Measurements from ENCODE around the gene VWA8. TPM values are rescaled to one million over a fixed set of nuclear protein-coding genes. Genes with fewer than 3 reads are reported as not detected.

The VWA8 gene
- total RNA-seq, 1 experiment from 2014 or later, result 21.4 TPM

DNA sequence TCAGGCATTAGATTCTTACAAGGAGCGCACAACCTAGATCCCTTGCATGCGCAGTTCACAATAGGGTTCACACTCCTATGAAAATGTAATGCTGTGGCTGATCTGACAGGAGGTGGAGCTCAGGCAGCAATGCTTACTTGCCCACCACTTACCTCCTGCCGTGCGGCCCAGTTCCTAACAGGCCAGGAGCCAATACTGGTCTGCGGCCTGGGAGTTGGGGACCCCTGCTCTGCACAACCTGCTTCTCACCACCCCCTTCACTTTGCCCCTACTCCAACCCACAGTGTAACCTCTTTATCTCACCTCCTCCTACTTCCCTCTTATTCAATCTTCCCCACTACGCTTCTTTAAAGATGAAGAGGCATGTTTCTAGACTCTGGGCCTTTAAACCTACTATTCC, 263.3 kb downstream of the VWA8 start:
- peaks cover 6% of the 10 kb centered on the region for H3K36me3 Mint-ChIP-seq (ENCODE audit: insufficient read depth, unreplicated experiment)
- TF ChIP-seq, protein P1, sequence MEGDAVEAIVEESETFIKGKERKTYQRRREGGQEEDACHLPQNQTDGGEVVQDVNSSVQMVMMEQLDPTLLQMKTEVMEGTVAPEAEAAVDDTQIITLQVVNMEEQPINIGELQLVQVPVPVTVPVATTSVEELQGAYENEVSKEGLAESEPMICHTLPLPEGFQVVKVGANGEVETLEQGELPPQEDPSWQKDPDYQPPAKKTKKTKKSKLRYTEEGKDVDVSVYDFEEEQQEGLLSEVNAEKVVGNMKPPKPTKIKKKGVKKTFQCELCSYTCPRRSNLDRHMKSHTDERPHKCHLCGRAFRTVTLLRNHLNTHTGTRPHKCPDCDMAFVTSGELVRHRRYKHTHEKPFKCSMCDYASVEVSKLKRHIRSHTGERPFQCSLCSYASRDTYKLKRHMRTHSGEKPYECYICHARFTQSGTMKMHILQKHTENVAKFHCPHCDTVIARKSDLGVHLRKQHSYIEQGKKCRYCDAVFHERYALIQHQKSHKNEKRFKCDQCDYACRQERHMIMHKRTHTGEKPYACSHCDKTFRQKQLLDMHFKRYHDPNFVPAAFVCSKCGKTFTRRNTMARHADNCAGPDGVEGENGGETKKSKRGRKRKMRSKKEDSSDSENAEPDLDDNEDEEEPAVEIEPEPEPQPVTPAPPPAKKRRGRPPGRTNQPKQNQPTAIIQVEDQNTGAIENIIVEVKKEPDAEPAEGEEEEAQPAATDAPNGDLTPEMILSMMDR (IDR thresholded peaks at IDR 0.05; ENCODE audit: unreplicated experiment), result no peak
- no peaks in the 10 kb centered on the region for H3K27me3 Mint-ChIP-seq (ENCODE audit: insufficient read depth, unreplicated experiment)
- DNase-seq (ENCODE audit: unreplicated experiment), result no peak
- intact Hi-C loops (cut with micrococcal nuclease), result no loop called here
- no peaks in the 10 kb centered on the region for H3K9me3 Mint-ChIP-seq (ENCODE audit: unreplicated experiment)
- ChIA-PET POLR2A (no interaction called here), CTCF (interaction anchor here (2.1 kb wide), 1 partner anchor 29 kb away, joined by 5 read pairs; no protein-coding TSS in a partner anchor)
- BruUV-seq (replicated peaks), result no TSS peak
- H3K4me3 Mint-ChIP-seq (ENCODE audit: unreplicated experiment), result no peak overlapping the region
- H3K27ac Mint-ChIP-seq (ENCODE audit: low read depth, unreplicated experiment), result no peak overlapping the region
- H3K4me1 Mint-ChIP-seq (ENCODE audit: insufficient read depth, unreplicated experiment), result peaks cover 30% of the 10 kb centered on the region

DNA sequence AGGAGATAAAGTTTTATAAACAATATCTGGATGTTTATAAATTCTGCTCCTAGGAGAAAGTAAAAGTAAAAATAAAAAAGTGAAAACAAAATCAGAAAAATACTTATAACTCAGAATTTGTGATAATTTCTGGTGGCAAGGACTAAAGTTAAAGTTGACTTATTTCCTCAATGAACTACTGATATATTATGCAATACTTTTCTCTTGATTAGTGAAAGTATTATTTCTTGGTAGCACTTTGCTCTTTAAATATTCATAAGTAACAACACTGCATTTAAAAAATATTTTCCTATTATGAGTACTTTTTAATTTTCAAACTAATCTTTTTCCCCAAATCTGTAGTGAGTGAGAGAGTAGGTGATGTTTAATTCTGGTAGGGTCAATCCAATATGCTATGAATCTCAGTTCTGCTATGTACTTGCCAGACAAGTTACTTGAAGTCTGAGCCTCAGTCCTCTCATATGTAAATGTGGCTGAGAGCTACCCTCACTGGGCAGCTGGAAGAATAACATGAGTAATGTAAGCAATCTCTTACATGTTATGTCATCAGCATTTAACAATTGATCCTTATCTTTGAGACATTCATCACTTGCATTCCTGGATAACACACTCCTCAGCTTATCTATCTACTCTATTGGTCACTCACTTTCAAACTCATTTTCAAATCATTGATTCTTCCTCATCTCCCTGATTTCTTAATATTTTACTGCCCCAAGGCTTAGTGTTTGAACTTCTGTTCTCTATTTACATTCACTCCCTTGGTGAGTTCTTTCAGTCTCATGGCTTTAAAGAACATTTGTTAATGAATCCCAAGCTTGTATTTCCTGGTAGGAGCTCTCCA, 264.5 kb downstream of the VWA8 start:
- intact Hi-C loops (cut with micrococcal nuclease), result no loop called here
- Mint-ChIP-seq H3K4me3 (ENCODE audit: unreplicated experiment) (no peak overlapping the region), H3K27ac (ENCODE audit: low read depth, unreplicated experiment) (peak overlapping the region; percentile 1), H3K9me3 (ENCODE audit: unreplicated experiment) (no peaks in the 10 kb centered on the region), H3K4me1 (ENCODE audit: insufficient read depth, unreplicated experiment) (peaks cover 30% of the 10 kb centered on the region), H3K27me3 (ENCODE audit: insufficient read depth, unreplicated experiment) (no peaks in the 10 kb centered on the region), H3K36me3 (ENCODE audit: insufficient read depth, unreplicated experiment) (peaks cover 14% of the 10 kb centered on the region)
- ChIA-PET POLR2A (no interaction called here), CTCF (interaction anchor here (0.6 kb wide), 1 partner anchor 350 kb away, joined by 3 read pairs; no protein-coding TSS in a partner anchor)
- TSS peak; percentile 80 for BruUV-seq (replicated peaks)
- TF ChIP-seq, protein P1 (IDR thresholded peaks at IDR 0.05; ENCODE audit: unreplicated experiment), result no peak
- DNase-seq (ENCODE audit: unreplicated experiment), result peak; percentile 27

DNA sequence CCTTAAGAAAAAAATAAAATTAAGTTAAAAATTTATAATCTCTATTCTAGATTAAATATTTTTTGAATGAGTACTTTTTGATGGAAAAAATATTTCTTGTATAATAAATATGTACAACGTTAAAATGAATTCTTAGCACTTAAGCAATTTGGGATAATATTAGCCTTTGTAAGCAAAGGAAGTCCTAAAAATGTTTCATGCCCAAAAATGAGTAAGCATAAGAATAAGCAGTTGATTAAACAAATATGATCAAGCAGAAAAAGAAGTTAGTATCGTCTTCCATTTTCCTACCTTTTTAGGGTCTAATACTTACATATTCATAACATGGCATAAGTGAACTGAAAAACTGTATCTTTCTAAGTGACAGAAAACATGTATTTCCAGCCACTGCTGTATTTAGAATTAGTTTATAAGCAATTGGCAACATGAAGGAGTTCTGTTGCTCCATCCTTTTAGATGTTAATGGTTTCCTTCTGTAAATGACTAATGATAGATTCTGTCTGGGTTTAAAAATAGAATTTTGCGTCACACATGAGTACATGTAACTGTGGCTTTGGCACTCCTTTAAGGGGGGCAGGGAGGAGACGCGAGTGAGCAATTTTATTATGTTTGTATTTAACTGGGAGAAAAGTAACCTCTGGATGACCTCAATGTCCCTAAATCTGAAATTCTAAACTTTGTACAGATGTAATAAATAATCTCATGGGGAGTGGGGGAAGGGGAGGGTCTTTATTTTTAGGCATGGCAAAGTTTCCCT, 266.2 kb downstream of the VWA8 start:
- Mint-ChIP-seq H3K27ac (ENCODE audit: low read depth, unreplicated experiment) (no peak overlapping the region), H3K9me3 (ENCODE audit: unreplicated experiment) (no peaks in the 10 kb centered on the region), H3K4me1 (ENCODE audit: insufficient read depth, unreplicated experiment) (peaks cover 24% of the 10 kb centered on the region), H3K27me3 (ENCODE audit: insufficient read depth, unreplicated experiment) (no peaks in the 10 kb centered on the region), H3K4me3 (ENCODE audit: unreplicated experiment) (no peak overlapping the region), H3K36me3 (ENCODE audit: insufficient read depth, unreplicated experiment) (peaks cover 27% of the 10 kb centered on the region)
- intact Hi-C loops (cut with micrococcal nuclease), result no loop called here
- CTCF ChIA-PET, result no interaction called here
- peak; percentile 84 for DNase-seq (ENCODE audit: unreplicated experiment)
- POLR2A ChIA-PET, result no interaction called here
- TF ChIP-seq, protein P1 (IDR thresholded peaks at IDR 0.05; ENCODE audit: unreplicated experiment), result no peak
- BruUV-seq (replicated peaks), result no TSS peak

DNA sequence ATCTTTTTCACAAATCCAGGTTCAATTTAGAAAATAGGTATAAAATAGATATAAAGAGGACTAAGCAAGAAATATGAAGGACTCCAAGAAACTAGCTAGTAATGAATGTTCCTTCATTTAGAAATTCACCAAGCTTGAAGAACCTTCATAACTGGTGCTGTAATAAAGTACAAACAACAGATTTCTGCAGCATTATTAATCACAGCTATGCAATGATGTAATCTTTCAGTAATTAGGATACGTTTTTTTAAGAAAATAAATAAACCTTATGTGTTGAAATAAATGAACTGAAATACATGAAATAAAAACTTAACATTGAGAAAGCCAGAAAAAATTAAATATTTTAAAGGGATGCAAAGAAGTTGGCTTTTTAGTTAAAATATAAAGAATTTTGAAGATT, 267.5 kb downstream of the VWA8 start:
- no peak overlapping the region for H3K4me3 Mint-ChIP-seq (ENCODE audit: unreplicated experiment)
- intact Hi-C loops (cut with micrococcal nuclease), result no loop called here
- H3K4me1 Mint-ChIP-seq (ENCODE audit: insufficient read depth, unreplicated experiment), result peaks cover 24% of the 10 kb centered on the region
- BruUV-seq (replicated peaks), result no TSS peak
- no peak for DNase-seq (ENCODE audit: unreplicated experiment)
- TF ChIP-seq, protein P1 (IDR thresholded peaks at IDR 0.05; ENCODE audit: unreplicated experiment), result no peak
- H3K36me3 Mint-ChIP-seq (ENCODE audit: insufficient read depth, unreplicated experiment), result peaks cover 31% of the 10 kb centered on the region
- ChIA-PET POLR2A (interaction anchor here (0.6 to 0.9 kb wide), 5 partner anchors 8 to 133 kb away, joined by 3 to 4 read pairs (median 3); no protein-coding TSS in a partner anchor), CTCF (interaction anchor here (0.7 to 1.4 kb wide), 2 partner anchors 25 to 269 kb away, joined by 3 read pairs; no protein-coding TSS in a partner anchor)
- no peaks in the 10 kb centered on the region for H3K27me3 Mint-ChIP-seq (ENCODE audit: insufficient read depth, unreplicated experiment)
- H3K27ac Mint-ChIP-seq (ENCODE audit: low read depth, unreplicated experiment), result no peak overlapping the region
- H3K9me3 Mint-ChIP-seq (ENCODE audit: unreplicated experiment), result no peaks in the 10 kb centered on the region

Measured in MCF 10A (cell line).